ENCODE results near the gene MAGEC1.

The MAGEC1 gene

DNA sequence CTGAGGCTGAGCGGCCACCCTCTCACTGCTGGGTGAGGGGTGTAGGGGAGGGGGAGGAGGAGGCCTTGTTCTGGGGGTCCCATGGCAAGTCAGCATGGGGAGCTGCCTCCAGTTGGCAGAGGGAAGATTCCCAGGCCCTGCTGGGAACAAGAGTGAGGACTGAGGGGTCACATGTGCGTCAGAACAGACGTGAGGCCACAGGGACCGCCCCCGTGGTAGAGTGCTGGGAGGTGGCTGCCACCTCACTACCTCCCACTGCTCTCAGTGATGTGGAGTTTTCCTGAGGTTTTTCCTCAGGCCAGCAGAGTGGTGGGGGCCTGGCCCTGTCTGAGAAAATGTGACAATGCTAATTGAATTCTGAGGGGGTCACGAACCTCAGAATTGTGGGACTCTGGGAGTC, 568 bp downstream of the MAGEC1 start:
- no peak for DNase-seq (ENCODE audit: extremely low spot score)
- ChIA-PET POLR2A (interaction anchor here (0.6 kb wide), 1 partner anchor 1357 kb away, joined by 3 read pairs; no protein-coding TSS in a partner anchor), CTCF (no interaction called here)
- TF ChIP-seq CTCF (IDR thresholded peaks at IDR 0.05; ENCODE audit: control extremely low read depth, extremely low read depth, low read depth, missing control alignments): no peak

DNA sequence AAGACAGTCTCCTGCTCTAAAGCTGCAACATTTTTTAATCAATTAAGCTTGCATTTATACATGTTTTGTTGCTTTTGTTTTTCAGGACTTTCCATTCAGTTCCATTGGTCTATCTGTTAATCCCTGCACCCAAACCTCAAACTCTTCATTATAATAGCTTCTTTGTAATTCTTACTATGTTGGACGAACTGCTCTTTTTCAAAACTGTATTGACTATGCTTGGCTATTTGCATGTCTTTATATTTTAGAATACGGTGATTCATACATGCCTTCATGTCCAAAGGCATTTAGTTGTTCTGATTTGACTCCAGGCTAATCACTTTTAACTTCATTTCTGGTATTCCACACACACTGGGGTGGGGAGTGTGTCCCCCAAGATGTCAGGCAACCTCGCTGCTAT, 14.1 kb downstream of the MAGEC1 start:
- CTCF ChIA-PET: no interaction called here
- no peak for DNase-seq (ENCODE audit: extremely low spot score)
- POLR2A ChIA-PET: no interaction called here
- no peak for TF ChIP-seq CTCF (IDR thresholded peaks at IDR 0.05; ENCODE audit: control extremely low read depth, extremely low read depth, low read depth, missing control alignments)

DNA sequence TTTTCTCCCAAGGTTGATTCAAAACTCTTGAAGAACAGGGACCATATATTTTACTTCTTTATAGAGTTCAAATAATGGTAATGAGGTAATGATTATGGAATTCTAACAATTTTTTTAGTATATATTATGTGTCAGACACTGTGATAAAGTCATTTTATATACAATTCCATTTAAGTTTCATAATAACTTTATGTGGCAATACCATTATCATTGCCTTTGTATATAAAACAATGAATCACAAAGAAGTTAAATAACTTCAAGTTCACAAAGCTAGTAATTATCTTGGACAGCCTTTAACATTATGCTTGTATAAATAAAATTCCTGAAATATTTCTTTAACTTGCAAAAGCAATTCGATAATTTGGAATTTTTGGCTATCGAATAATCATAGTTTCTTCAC, 20.6 kb downstream of the MAGEC1 start:
- CTCF ChIA-PET: no interaction called here
- DNase-seq (ENCODE audit: extremely low spot score): no peak
- no peak for TF ChIP-seq CTCF (IDR thresholded peaks at IDR 0.05; ENCODE audit: control extremely low read depth, extremely low read depth, low read depth, missing control alignments)
- POLR2A ChIA-PET: no interaction called here

GRCh38 chrX:141928432-141928831, 24.7 kb downstream of the MAGEC1 start:
- no peak for TF ChIP-seq CTCF (IDR thresholded peaks at IDR 0.05; ENCODE audit: control extremely low read depth, extremely low read depth, low read depth, missing control alignments)
- CTCF ChIA-PET: no interaction called here
- DNase-seq (ENCODE audit: extremely low spot score): no peak
- POLR2A ChIA-PET: no interaction called here

DNA sequence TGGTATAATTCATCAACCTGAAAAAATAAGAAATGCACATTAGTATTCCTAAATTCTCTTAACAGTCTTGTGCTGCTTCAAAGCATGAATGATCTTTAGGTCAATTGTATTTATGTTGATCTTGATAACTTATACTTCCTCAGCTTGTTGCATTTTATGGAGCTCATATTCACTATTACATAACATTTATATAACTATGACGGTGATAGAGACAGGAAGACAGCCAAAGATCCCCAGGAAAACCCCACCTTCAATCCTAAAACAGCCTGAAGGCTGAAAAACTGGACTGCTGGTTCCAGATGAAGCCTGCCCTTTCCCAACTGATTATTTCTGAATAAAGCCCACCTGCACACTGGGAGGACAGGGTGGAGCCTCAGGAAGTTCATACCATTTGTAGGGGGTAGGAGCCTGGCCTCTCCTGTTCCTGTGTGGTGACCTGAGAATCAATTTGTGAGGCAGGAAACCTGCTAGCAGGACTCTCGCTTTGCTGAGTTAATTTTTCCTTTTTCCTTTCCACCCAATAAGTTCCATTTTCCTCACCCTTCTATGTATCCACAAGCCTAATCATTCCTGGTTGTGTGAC, 30.5 kb downstream of the MAGEC1 start:
- no peak for DNase-seq (ENCODE audit: extremely low spot score)
- ChIA-PET POLR2A (no interaction called here), CTCF (no interaction called here)
- TF ChIP-seq CTCF (IDR thresholded peaks at IDR 0.05; ENCODE audit: control extremely low read depth, extremely low read depth, low read depth, missing control alignments): no peak

DNA sequence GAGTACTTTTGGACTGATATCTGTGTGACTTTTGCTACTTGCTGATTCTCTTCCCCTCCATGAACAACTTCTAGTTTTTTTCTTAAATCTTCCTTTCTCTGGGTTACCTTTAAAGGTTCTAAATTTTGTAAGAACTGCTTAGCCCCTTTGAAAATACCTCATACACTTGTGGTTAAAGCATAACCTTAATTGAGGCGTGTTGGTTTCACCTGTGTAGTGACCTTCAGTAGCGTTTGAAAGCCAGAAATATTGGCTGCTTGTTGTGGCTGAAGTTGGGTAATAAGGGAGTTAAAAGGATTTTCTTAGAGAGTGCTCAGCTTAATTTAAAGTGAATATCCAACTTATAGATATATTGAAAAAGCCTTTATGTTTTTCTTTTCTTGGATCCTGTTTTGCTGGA, 32.0 kb downstream of the MAGEC1 start:
- ChIA-PET CTCF (no interaction called here), POLR2A (no interaction called here)
- no peak for DNase-seq (ENCODE audit: extremely low spot score)
- TF ChIP-seq CTCF (IDR thresholded peaks at IDR 0.05; ENCODE audit: control extremely low read depth, extremely low read depth, low read depth, missing control alignments): no peak

GRCh38 chrX:141936080-141936479, 32.4 kb downstream of the MAGEC1 start:
- no peak for DNase-seq (ENCODE audit: extremely low spot score)
- TF ChIP-seq CTCF (IDR thresholded peaks at IDR 0.05; ENCODE audit: control extremely low read depth, extremely low read depth, low read depth, missing control alignments): no peak
- POLR2A ChIA-PET: no interaction called here
- CTCF ChIA-PET: no interaction called here
